ENCODE results near the gene TBP. TPM values are rescaled to one million over a fixed set of nuclear protein-coding genes. Genes with fewer than 3 reads are reported as not detected.
"Not testable (repeated sequence)": the region's sequence is repeated elsewhere in the genome, so short reads cannot be mapped to it uniquely, and the experiment has no call there.

The TBP gene
- 10 to 100 TPM; 16.8 to 25.6 TPM for total RNA-seq

GRCh38 chr6:170554013-170554795 lies at the start of gene TBP:
Gene TBP, plus strand, starts transcription at chr6:170554369. Its CDS starts 2,661 bp downstream, at chr6:170557030.
- Mint-ChIP-seq H3K4me1 (peaks cover 31% of the 10 kb centered on the region), H3K27ac (no peak within 1 kb of the TSS), H3K36me3 (ENCODE audit: low read depth) (peaks cover 27% of the 10 kb centered on the region), H3K27me3 (no peaks in the 10 kb centered on the region), H3K9me3 (no peaks in the 10 kb centered on the region), H3K4me3 (no peak within 1 kb of the TSS)
- peak; percentile 98 for ATAC-seq (replicated peaks)

DNA sequence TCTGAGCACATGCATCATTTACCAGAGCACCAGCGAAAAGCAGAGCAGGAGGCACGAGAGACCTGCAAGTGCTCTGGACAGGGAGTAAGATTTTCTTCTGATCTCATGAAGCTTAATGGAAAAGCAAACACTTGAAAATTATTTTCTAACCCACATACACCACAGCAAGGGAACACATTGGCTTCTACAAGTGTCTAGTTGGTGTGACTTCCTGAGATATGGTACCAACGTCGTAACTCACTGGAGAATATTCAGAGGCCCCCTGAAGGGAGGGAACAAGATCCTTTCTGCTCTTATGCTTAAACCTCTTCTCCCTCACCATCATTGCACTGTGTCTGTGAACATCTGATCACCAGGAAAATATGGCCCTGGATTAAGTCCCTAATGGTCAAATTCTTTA lies 49.7 kb upstream of the TBP start:
- H3K9me3 Mint-ChIP-seq: peaks cover 4% of the 10 kb centered on the region
- ATAC-seq (replicated peaks): no peak
- no peaks in the 10 kb centered on the region for H3K4me1 Mint-ChIP-seq
- no peak overlapping the region for H3K27ac Mint-ChIP-seq
- peaks cover 44% of the 10 kb centered on the region for H3K27me3 Mint-ChIP-seq
- no peaks in the 10 kb centered on the region for H3K36me3 Mint-ChIP-seq (ENCODE audit: low read depth)
- H3K4me3 Mint-ChIP-seq: no peak overlapping the region

DNA sequence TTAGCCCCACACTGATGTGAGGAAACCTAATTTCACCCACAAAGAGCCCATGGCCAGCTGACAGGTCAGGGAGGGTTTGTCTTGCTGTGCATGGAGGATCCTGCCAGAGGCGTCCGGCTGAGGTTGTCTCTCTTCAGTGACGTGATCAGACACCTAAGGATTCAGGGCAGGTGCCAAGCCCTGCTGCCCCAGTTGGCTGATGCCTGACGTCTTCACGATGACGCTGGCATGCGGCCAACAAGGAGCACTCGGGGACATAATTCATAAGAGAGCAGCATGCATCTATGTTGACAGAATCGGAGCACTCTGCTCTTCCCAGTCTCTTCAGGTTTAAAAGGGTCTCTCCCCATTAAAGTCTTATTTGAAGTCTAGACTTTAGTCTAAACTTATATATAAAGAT lies 48.9 kb upstream of the TBP start:
- Mint-ChIP-seq H3K4me1 (no peaks in the 10 kb centered on the region), H3K27me3 (peaks cover 39% of the 10 kb centered on the region), H3K27ac (no peak overlapping the region), H3K36me3 (ENCODE audit: low read depth) (no peaks in the 10 kb centered on the region), H3K4me3 (no peak overlapping the region), H3K9me3 (peaks cover 4% of the 10 kb centered on the region)
- ATAC-seq (replicated peaks): no peak

DNA sequence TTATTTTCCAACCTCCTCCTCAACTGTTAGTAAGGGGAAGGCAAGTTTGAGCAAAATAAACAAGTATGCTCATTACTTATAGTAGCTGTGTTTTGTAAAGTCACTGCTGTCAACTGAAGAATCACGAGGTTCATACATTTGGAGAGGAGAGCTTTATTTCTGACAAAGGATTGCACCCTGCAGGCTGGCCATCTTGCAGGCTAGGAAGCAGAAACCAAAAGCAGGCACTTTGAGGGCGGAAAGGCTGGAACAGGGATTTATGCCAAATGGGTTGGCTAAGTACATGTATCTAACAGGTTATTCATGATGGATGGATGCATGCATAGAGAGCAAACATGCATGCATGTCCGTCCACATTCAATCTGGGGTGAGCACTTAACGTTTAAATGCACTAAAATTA lies 47.7 kb upstream of the TBP start:
- H3K4me3 Mint-ChIP-seq: no peak overlapping the region
- H3K9me3 Mint-ChIP-seq: peaks cover 4% of the 10 kb centered on the region
- no peaks in the 10 kb centered on the region for H3K4me1 Mint-ChIP-seq
- peaks cover 33% of the 10 kb centered on the region for H3K27me3 Mint-ChIP-seq
- no peaks in the 10 kb centered on the region for H3K36me3 Mint-ChIP-seq (ENCODE audit: low read depth)
- no peak overlapping the region for H3K27ac Mint-ChIP-seq
- ATAC-seq (replicated peaks): no peak

- H3K27me3 Mint-ChIP-seq: peaks cover 34% of the 10 kb centered on the region
- not testable (repeated sequence) for H3K9me3 Mint-ChIP-seq; H3K36me3 Mint-ChIP-seq (ENCODE audit: low read depth); H3K27ac Mint-ChIP-seq; H3K4me3 Mint-ChIP-seq; ATAC-seq (replicated peaks); H3K4me1 Mint-ChIP-seq
These were observed 46.4 kb upstream of the TBP start for GRCh38 chr6:170507728-170508127.

DNA sequence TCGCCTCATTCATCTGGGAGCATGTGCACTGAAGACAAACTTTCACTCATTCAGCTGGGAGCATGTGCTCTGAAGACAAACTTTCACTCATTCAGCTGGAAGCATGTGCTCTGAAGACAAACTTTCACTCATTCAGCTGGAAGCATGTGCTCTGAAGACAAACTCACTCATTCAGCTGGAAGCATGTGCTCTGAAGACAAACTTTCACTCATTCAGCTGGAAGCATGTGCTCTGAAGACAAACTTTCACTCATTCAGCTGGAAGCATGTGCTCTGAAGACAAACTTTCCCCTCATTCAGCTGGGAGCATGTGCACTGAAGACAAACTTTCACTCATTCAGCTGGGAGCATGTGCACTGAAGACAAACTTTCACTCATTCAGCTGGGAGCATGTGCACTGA lies 45.9 kb upstream of the TBP start:
- H3K4me1 Mint-ChIP-seq; H3K36me3 Mint-ChIP-seq (ENCODE audit: low read depth); H3K9me3 Mint-ChIP-seq; H3K27ac Mint-ChIP-seq; H3K4me3 Mint-ChIP-seq; ATAC-seq (replicated peaks): not testable (repeated sequence)
- peaks cover 32% of the 10 kb centered on the region for H3K27me3 Mint-ChIP-seq

DNA sequence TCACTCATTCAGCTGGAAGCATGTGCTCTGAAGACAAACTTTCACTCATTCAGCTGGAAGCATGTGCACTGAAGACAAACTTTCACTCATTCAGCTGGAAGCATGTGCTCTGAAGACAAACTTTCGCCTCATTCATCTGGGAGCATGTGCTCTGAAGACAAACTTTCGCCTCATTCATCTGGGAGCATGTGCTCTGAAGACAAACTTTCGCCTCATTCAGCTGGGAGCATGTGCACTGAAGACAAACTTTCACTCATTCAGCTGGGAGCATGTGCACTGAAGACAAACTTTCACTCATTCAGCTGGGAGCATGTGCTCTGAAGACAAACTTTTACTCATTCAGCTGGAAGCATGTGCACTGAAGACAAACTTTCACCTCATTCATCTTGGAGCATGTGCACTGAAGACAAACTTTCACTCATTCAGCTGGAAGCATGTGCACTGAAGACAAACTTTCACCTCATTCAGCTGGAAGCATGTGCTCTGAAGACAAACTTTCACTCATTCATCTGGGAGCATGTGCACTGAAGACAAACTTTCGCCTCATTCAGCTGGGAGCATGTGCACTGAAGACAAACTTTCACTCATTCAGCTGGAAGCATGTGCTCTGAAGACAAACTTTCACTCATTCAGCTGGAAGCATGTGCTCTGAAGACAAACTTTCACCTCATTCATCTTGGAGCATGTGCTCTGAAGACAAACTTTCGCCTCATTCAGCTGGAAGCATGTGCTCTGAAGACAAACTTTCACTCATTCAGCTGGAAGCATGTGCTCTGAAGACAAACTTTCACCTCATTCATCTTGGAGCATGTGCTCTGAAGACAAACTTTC lies 45.1 kb upstream of the TBP start:
- not testable (repeated sequence) for H3K4me3 Mint-ChIP-seq; H3K9me3 Mint-ChIP-seq; H3K4me1 Mint-ChIP-seq; H3K36me3 Mint-ChIP-seq (ENCODE audit: low read depth); H3K27ac Mint-ChIP-seq; ATAC-seq (replicated peaks)
- H3K27me3 Mint-ChIP-seq: peaks cover 26% of the 10 kb centered on the region

GRCh38 chr6:170509723-170510018 lies 44.5 kb upstream of the TBP start:
- H3K27me3 Mint-ChIP-seq: peaks cover 26% of the 10 kb centered on the region
- no peaks in the 10 kb centered on the region for H3K9me3 Mint-ChIP-seq
- H3K36me3 Mint-ChIP-seq (ENCODE audit: low read depth): no peaks in the 10 kb centered on the region
- no peak overlapping the region for H3K27ac Mint-ChIP-seq
- no peak overlapping the region for H3K4me3 Mint-ChIP-seq
- no peak for ATAC-seq (replicated peaks)
- H3K4me1 Mint-ChIP-seq: no peaks in the 10 kb centered on the region

DNA sequence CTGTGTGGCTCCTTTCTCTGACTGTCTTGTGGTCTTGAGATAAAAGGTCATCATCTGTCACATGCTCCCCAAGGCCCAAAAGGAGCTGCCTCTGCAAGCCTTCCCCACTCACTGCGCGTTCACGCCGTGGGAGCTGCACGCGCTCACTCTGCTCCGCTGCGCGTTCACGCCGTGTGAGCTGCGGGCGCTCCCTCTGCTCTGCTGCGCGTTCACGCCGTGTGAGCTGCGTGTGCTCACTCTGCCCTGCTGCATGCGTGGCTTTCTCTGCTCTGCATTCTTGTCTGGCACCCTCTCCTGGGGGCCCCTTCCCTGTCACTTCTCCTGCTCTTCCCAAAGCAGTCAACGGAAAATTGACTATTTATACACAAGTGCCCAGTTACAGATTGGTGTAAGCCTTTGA lies 43.5 kb upstream of the TBP start:
- Mint-ChIP-seq H3K27me3 (peaks cover 24% of the 10 kb centered on the region), H3K9me3 (no peaks in the 10 kb centered on the region), H3K36me3 (ENCODE audit: low read depth) (no peaks in the 10 kb centered on the region), H3K4me1 (no peaks in the 10 kb centered on the region), H3K27ac (no peak overlapping the region), H3K4me3 (no peak overlapping the region)
- ATAC-seq (replicated peaks): no peak

GRCh38 chr6:170512249-170512648 lies 41.9 kb upstream of the TBP start:
- Mint-ChIP-seq H3K4me1 (no peaks in the 10 kb centered on the region), H3K27ac (no peak overlapping the region), H3K4me3 (no peak overlapping the region), H3K9me3 (no peaks in the 10 kb centered on the region), H3K36me3 (ENCODE audit: low read depth) (no peaks in the 10 kb centered on the region), H3K27me3 (peaks cover 19% of the 10 kb centered on the region)
- no peak for ATAC-seq (replicated peaks)

GRCh38 chr6:170514908-170515307 lies 39.3 kb upstream of the TBP start:
- ATAC-seq (replicated peaks): no peak
- Mint-ChIP-seq H3K36me3 (ENCODE audit: low read depth) (no peaks in the 10 kb centered on the region), H3K4me1 (no peaks in the 10 kb centered on the region), H3K27ac (no peak overlapping the region), H3K27me3 (peaks cover 38% of the 10 kb centered on the region), H3K4me3 (no peak overlapping the region), H3K9me3 (no peaks in the 10 kb centered on the region)

GRCh38 chr6:170516783-170517616 lies 37.2 kb upstream of the TBP start:
- H3K4me1 Mint-ChIP-seq: no peaks in the 10 kb centered on the region
- H3K36me3 Mint-ChIP-seq (ENCODE audit: low read depth): no peaks in the 10 kb centered on the region
- no peak overlapping the region for H3K27ac Mint-ChIP-seq
- H3K27me3 Mint-ChIP-seq: peaks cover 42% of the 10 kb centered on the region
- no peaks in the 10 kb centered on the region for H3K9me3 Mint-ChIP-seq
- peak overlapping the region; percentile 18 for H3K4me3 Mint-ChIP-seq
- ATAC-seq (replicated peaks): peak; percentile 89

GRCh38 chr6:170522565-170523183 lies 31.5 kb upstream of the TBP start:
- no peaks in the 10 kb centered on the region for H3K4me1 Mint-ChIP-seq
- H3K27ac Mint-ChIP-seq: no peak overlapping the region
- H3K36me3 Mint-ChIP-seq (ENCODE audit: low read depth): no peaks in the 10 kb centered on the region
- H3K4me3 Mint-ChIP-seq: no peak overlapping the region
- no peaks in the 10 kb centered on the region for H3K9me3 Mint-ChIP-seq
- H3K27me3 Mint-ChIP-seq: peaks cover 38% of the 10 kb centered on the region
- ATAC-seq (replicated peaks): no peak

Data from activated T-helper 17 cell treated with anti-CD3 and anti-CD28 coated beads, Interleukin-2, amount 50 U/mL, for 72 hours (primary cell).